ENCODE measurements around the gene NUP37. TPM values are rescaled to one million over a fixed set of nuclear protein-coding genes. Genes with fewer than 3 reads are reported as not detected.

NUP37 gene
- total and polyA plus RNA-seq, 9 of the 15 experiments (the other 6 are each of a cell fraction or from before 2014, with no cell fraction given): 72.2 to 429 (median 170) TPM

DNA sequence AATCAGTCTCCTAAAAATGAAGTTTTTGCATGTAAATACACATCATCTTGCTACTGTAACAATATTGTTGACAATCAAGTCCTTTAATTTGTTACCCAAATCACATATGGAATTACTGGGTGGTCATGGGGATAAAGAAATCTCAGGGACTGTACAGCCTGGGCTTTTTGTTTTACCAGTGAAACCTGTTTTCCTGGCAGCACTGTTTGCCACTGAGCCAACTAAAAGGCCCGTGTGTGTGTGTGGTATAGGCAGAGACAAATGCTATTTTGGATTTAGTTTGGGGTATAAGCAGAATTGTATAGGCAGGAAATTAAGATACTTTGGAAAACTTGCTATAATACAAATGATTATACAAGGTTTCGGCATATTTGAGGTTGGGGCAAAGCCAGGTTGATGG is 5.7 kb downstream of the NUP37 start:
- Histone ChIP-seq H4K20me1 (replicated peaks; ENCODE audit: control insufficient read depth, insufficient read depth, low read length) (no peaks in the 10 kb centered on the region), H2AFZ (ENCODE audit: low read depth, low read length) (no peak overlapping the region), H3K4me1 (replicated peaks in 1 of 2; ENCODE audit: control insufficient read depth in 2 of 2, insufficient read depth in 2 of 2, low read length in 2 of 2) (no peaks in the 10 kb centered on the region; a peak in 1 of 5 replicates), H3K9me1 (ENCODE audit: control insufficient read depth, insufficient read depth, low read length) (no peaks in the 10 kb centered on the region), H3K79me2 (ENCODE audit: control insufficient read depth, insufficient read depth, low read length) (peaks cover 11% of the 10 kb centered on the region), H3K27me3 (ENCODE audit: control insufficient read depth in 2 of 2, insufficient read depth in 2 of 2, low read length in 2 of 2) (no peaks in the 10 kb centered on the region), H3K4me2 (ENCODE audit: insufficient read depth, low read length) (no peak overlapping the region), H3K9me3 (replicated peaks; ENCODE audit: control insufficient read depth, insufficient read depth, low read depth, low read length) (no peaks in the 10 kb centered on the region), H3K27ac (ENCODE audit: extremely low read depth, low read depth, low read length) (no peak overlapping the region), H3K36me3 (ENCODE audit: control insufficient read depth, insufficient read depth, low read length) (peaks cover 80% of the 10 kb centered on the region), H3K9ac (ENCODE audit: insufficient read depth in 1 of 2, low read depth in 2 of 2, low read length in 2 of 2) (no peak overlapping the region), H3K4me3 (no peak overlapping the region)
- ATAC-seq (no peak), FAIRE-seq (no peak), DNase-seq (ENCODE audit: extremely low read depth in 1 of 4, low spot score in 3 of 4) (no peak)
- CTCF ChIA-PET (ENCODE audit: low intra/inter-chr PET ratio): no interaction called here
- intact Hi-C loops (cut with micrococcal nuclease) (no loop called here), in situ Hi-C loops (cut with MboI) (loop anchor here (10.0 kb wide), 1 partner anchor 1691 kb away; no protein-coding TSS in a partner anchor)
- TF ChIP-seq KAT8 (IDR thresholded peaks at IDR 0.05; ENCODE audit: low read depth): no peak
- TF ChIP-seq SIN3A (IDR thresholded peaks at IDR 0.05; ENCODE audit: borderline replicate concordance in 2 of 2, control insufficient read depth in 1 of 2, low read depth in 2 of 2, low read length in 2 of 2): no peak
- TF ChIP-seq CREM (IDR thresholded peaks at IDR 0.05; ENCODE audit: low read depth): no peak
- TF ChIP-seq BRD9 (IDR thresholded peaks at IDR 0.05; ENCODE audit: low read depth, partially characterized antibody): no peak
- TF ChIP-seq, protein P1, sequence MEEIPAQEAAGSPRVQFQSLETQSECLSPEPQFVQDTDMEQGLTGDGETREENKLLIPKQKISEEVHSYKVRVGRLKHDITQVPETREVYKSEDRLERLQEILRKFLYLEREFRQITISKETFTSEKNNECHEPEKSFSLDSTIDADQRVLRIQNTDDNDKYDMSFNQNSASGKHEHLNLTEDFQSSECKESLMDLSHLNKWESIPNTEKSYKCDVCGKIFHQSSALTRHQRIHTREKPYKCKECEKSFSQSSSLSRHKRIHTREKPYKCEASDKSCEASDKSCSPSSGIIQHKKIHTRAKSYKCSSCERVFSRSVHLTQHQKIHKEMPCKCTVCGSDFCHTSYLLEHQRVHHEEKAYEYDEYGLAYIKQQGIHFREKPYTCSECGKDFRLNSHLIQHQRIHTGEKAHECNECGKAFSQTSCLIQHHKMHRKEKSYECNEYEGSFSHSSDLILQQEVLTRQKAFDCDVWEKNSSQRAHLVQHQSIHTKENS (CRISPR knock-in tag; IDR thresholded peaks at IDR 0.05): no peak
- TF ChIP-seq BCOR (IDR thresholded peaks at IDR 0.05): no peak
- no peak for TF ChIP-seq TEAD4 (IDR thresholded peaks at IDR 0.05; ENCODE audit: low read length)
- TF ChIP-seq TEAD4 (CRISPR knock-in tag; IDR thresholded peaks at IDR 0.05; ENCODE audit: borderline replicate concordance): no peak
- TF ChIP-seq ZBTB1 (CRISPR knock-in tag; IDR thresholded peaks at IDR 0.05; ENCODE audit: borderline replicate concordance, low read depth): no peak
- WGBS (ENCODE audit: insufficient coverage, low coverage, missing lambda C conversion rate): 93% methylated on average over 2 of the region's 2 CpGs
- BruUV-seq (replicated peaks): no TSS peak
- POLR2A ChIA-PET: no interaction called here
